IgD-negative memory B cell (primary cell): Measurements from ENCODE around the gene EFNA1. TPM values are rescaled to one million over a fixed set of nuclear protein-coding genes. Genes with fewer than 3 reads are reported as not detected.

Experiments used
- H3K27ac Mint-ChIP-seq, 3 donors: one replicate each; pipeline ENCODE4 v1.8.0; 2020 to 2022; ENCODE audit warnings: mild to moderate bottlenecking in 3 of 3, mixed read lengths in 3 of 3, moderate library complexity in 1 of 3
- H3K27me3 Mint-ChIP-seq: one replicate; pipeline ENCODE4 v1.8.0; 2021; ENCODE audit warnings: mixed read lengths
- H3K36me3 Mint-ChIP-seq: one replicate; pipeline ENCODE4 v1.8.0; 2020; ENCODE audit warnings: mild to moderate bottlenecking, mixed read lengths
- H3K4me1 Mint-ChIP-seq, 3 donors: one replicate each; pipeline ENCODE4 v1.8.0; 2020 to 2022; ENCODE audit warnings: mixed read lengths in 3 of 3, mild to moderate bottlenecking in 1 of 3
- H3K4me3 Mint-ChIP-seq, 4 donors: one replicate each; pipeline ENCODE4 v1.8.0; 2020 to 2022; ENCODE audit warnings: mild to moderate bottlenecking in 4 of 4, mixed read lengths in 4 of 4, moderate library complexity in 3 of 4
- H3K9me3 Mint-ChIP-seq, 3 donors: one replicate each; pipeline ENCODE4 v1.8.0; 2020 to 2021; ENCODE audit warnings: mixed read lengths in 3 of 3, mild to moderate bottlenecking in 1 of 3
- polyA plus RNA-seq: library from polyadenylated mRNA; unstranded; fragments of 300-500 nt; fragmentation: Illumina TruSeq; gene quantifications from one replicate; pipeline ENCODE4 v1.2.3, GENCODE V29; 2021

EFNA1 gene
- polyA plus RNA-seq, 1 donor from 2014 or later = not detected

DNA sequence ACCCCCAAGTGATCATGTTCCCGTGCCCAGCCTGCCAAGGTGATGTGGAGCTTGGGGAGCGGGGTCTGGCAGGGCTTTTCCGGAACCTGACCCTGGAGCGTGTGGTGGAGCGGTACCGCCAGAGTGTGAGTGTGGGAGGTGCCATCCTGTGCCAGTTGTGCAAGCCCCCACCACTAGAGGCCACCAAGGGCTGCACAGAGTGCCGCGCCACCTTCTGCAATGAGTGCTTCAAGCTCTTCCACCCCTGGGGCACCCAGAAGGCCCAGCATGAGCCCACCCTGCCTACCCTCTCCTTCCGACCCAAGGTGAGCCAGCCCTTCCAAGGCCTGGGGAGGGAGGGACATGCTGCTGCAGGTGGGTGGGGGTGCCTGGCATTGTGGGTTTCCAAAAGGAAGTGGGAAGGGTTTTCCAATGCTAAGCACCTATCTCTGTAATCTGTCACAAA, 48.3 kb downstream of the EFNA1 start:
- Mint-ChIP-seq H3K4me1 (peaks cover 20 to 26% (median 22%) of the 10 kb centered on the region in 3 donors), H3K4me3 (peak overlapping the region in 3 of 4 donors; percentile 43 to 77 (median 74))

DNA sequence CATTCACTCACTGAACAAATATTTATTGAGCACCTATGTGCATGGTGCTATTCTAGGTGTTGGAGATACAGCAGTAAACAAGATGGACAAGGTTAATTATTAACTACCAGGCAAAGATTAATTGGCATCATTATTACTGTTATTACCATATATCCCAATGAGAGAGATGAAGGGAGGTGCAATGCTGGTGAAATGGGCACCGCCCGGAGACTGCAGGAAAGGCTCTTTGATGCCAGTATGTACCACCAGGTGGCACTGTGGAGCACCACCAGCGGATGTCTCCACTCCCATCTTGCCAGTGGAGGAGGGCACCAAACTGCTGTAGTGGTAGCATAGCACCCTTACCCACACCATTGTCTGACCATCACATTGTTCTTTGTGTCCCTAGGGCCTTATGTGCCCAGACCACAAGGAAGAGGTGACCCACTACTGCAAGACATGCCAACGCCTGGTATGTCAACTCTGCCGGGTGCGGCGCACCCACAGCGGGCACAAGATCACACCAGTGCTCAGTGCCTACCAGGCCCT, 48.9 kb downstream of the EFNA1 start:
- peaks cover 3% of the 10 kb centered on the region for H3K27me3 Mint-ChIP-seq
- peak overlapping the region in 1 of 3 donors; percentile 80 for H3K27ac Mint-ChIP-seq
- H3K4me1 Mint-ChIP-seq = peaks cover 20 to 26% (median 21%) of the 10 kb centered on the region in 3 donors
- H3K9me3 Mint-ChIP-seq = no peaks in the 10 kb centered on the region
- no peaks in the 10 kb centered on the region for H3K36me3 Mint-ChIP-seq
- peak overlapping the region in 3 of 4 donors; percentile 13 to 87 (median 77) for H3K4me3 Mint-ChIP-seq

More for the DNA sequence above, 48.3 kb downstream of the EFNA1 start:
- Mint-ChIP-seq H3K36me3 (no peaks in the 10 kb centered on the region), H3K9me3 (no peaks in the 10 kb centered on the region), H3K27me3 (peaks cover 3% of the 10 kb centered on the region), H3K27ac (peak overlapping the region in 1 of 3 donors; percentile 80)

DNA sequence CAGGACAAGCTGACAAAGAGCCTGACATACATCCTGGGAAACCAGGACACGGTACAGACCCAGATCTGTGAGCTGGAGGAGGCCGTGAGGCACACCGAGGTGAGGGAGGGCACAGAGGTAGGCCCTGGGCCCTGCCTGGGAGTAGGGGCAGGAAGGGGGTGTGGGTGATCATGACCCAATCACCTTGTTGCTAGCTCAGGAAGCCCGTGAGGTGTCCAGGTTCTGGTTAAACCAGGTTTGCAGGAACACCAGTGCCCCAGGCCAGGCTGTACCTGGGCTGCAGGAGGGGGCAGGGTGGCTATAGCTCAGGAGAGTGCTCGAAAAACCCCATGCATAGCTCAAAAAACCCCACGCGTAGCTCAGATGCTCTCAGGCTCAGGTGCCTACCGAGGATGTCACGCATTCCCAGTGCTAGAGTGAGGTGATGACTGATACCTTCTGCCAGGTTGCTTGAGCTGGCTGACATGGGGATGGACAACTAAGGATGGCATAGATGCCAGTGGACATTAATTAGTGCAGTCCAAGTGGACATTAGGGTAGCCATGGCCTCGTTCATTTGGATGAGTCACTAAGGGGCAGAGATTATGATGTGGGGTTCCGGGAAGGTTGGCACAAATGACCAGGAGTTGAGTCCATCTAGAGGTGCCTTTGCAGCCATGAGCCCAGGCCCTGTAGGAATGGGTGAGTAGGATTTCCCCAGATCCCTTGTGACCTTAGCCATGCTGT, 49.7 kb downstream of the EFNA1 start:
- Mint-ChIP-seq H3K27ac (peak overlapping the region in 1 of 3 donors; percentile 80), H3K4me1 (peaks cover 13 to 20% (median 14%) of the 10 kb centered on the region in 3 donors), H3K36me3 (no peaks in the 10 kb centered on the region), H3K27me3 (peaks cover 3% of the 10 kb centered on the region), H3K9me3 (no peaks in the 10 kb centered on the region), H3K4me3 (no peak overlapping the region)

DNA sequence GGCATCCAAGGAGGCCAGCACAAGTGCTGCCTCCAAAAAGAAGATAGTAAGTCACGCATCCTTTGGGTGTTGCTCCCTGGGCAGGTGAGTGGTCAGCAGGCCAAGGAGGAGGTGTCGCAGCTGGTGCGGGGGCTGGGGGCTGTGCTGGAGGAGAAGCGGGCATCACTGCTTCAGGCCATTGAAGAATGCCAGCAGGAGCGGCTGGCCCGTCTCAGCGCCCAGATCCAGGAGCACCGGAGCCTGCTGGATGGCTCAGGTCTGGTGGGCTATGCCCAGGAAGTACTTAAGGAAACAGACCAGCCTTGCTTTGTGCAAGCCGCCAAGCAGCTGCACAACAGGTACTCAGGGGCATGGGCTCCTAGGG, 50.2 kb downstream of the EFNA1 start:
- Mint-ChIP-seq H3K4me3 (no peak overlapping the region), H3K4me1 (peaks cover 11 to 19% (median 11%) of the 10 kb centered on the region in 3 donors), H3K9me3 (no peaks in the 10 kb centered on the region), H3K27me3 (peaks cover 3% of the 10 kb centered on the region), H3K36me3 (no peaks in the 10 kb centered on the region), H3K27ac (no peak overlapping the region)

DNA sequence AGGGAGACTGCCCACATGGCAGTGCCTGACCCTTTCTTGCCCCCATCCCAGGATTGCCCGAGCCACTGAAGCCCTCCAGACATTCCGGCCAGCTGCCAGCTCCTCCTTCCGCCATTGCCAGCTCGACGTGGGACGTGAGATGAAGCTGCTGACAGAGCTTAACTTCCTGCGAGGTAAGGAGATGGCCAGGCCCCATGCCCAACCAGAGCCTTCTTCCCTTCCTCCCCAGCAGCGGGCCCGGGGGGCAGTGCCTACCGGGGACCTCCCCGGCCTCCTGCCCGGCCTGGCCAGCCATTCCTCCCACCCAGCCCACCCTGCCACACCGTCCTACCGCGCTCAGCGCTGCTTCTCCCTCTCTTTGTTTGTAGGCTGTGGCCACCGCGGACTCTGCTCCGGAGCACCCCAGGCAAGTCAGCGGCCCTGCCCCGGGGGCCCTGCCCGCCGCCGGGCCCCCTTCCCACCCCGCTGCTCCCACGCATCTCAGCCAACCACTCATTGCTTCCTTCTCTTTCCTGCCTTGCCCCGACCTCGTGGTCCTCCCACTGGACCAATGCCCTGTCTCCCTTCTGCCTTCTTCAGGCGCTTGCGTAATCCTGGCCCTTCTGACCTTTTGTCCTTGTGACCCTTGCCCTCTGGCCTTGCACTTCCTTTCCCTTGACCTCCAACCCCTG, 50.9 kb downstream of the EFNA1 start:
- H3K4me1 Mint-ChIP-seq = peaks cover 6 to 15% (median 7%) of the 10 kb centered on the region in 3 donors
- H3K36me3 Mint-ChIP-seq = no peaks in the 10 kb centered on the region
- no peaks in the 10 kb centered on the region for H3K27me3 Mint-ChIP-seq

DNA sequence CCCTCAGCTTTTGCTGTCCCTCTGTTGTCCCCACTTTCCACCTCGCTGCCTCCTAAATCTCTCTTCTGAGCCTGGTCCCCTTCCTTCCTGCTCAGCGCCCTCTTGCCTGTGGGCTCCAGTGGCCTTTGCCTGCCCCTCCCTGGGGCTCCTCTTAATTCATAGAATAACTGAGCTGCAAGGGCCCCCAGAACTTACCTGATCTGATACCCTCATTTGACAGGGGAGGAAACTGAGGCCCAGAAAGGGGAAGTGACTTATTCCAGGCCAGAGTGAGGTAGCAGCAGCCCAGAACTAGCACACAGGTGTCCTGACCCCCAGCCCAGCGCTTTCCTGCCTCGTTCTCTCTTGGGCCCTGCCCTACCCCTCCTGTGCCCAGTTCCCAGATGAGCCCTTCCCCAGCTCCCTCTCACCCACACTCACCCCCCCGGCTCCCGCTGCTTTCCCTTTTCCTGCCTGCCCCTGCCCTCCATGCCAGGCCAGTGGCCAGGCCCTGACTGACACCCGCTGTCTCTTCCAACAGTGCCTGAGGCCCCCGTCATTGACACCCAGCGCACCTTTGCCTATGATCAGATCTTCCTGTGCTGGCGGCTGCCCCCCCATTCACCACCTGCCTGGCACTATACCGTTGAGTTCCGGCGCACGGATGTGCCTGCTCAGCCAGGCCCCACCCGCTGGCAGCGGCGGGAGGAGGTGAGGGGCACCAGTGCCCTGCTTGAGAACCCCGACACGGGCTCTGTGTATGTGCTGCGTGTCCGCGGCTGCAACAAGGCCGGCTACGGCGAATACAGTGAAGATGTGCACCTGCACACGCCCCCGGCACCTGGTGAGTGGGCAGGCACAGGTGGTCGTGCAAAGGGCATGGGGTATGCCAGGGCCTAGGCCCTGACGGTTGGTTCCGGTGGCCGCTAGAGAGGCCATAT, 51.7 kb downstream of the EFNA1 start:
- Mint-ChIP-seq H3K9me3 (no peaks in the 10 kb centered on the region), H3K36me3 (no peaks in the 10 kb centered on the region), H3K27ac (no peak overlapping the region), H3K27me3 (no peaks in the 10 kb centered on the region), H3K4me3 (no peak overlapping the region), H3K4me1 (peaks cover 6 to 12% (median 8%) of the 10 kb centered on the region in 3 donors)

More for the DNA sequence above, 50.9 kb downstream of the EFNA1 start:
- Mint-ChIP-seq H3K27ac (no peak overlapping the region), H3K4me3 (no peak overlapping the region), H3K9me3 (no peaks in the 10 kb centered on the region)

DNA sequence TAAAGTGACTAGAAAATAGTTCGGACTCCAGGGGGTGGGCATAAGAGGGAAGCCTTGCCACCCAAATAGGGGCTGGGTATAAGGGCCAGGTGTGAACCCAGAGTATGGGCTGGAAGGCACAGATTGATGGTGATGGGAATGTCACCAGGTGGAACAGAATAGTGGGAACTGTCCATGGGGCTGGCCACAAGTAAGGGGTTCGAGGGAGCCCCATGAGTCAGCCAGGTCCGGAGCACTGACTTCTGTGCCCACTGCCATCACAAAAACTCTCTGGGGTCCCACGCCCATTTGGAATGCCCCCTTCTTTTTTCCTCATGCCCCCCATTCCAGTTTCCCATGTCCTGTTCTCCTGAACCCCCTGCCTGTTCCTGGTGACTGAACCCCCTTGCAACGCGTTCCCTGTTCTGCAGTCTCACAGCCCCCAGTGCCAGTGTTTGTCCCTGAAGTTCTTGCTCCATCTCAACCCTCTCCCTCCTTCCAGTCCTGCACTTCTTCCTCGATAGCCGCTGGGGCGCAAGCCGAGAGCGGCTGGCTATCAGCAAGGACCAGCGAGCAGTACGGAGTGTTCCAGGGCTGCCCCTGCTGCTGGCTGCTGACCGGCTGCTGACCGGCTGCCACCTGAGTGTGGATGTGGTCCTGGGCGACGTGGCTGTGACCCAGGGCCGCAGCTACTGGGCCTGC, 53.8 kb downstream of the EFNA1 start:
- no peaks in the 10 kb centered on the region for H3K9me3 Mint-ChIP-seq
- peaks cover 12 to 16% (median 14%) of the 10 kb centered on the region in 3 donors for H3K4me1 Mint-ChIP-seq
- no peak overlapping the region for H3K27ac Mint-ChIP-seq

DNA sequence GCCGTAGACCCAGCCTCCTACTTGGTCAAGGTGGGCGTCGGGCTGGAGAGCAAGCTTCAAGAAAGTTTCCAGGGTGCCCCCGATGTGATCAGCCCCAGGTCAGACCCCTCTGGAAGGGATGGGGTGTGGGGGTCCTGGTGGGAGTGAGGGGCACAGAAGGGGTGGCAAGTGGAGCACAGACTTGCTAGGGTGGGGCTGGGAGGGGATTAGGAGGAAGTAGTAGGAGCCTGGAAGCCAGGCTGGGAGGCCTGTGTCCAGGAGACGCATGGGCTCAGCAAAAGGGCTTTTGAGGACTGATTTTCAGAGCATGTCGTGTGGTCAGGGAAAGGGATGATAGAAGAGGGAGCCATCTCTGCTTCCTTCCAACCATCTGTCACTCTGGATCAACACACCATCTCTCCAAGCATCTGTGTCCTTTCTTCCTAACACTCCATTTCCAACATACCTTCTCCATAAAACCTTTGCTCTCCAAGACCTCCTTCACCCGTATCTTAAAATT, 54.4 kb downstream of the EFNA1 start:
- Mint-ChIP-seq H3K9me3 (no peaks in the 10 kb centered on the region), H3K36me3 (no peaks in the 10 kb centered on the region), H3K27ac (no peak overlapping the region)

More for the DNA sequence above, 53.8 kb downstream of the EFNA1 start:
- no peak overlapping the region for H3K4me3 Mint-ChIP-seq
- H3K36me3 Mint-ChIP-seq = no peaks in the 10 kb centered on the region
- H3K27me3 Mint-ChIP-seq = no peaks in the 10 kb centered on the region

DNA sequence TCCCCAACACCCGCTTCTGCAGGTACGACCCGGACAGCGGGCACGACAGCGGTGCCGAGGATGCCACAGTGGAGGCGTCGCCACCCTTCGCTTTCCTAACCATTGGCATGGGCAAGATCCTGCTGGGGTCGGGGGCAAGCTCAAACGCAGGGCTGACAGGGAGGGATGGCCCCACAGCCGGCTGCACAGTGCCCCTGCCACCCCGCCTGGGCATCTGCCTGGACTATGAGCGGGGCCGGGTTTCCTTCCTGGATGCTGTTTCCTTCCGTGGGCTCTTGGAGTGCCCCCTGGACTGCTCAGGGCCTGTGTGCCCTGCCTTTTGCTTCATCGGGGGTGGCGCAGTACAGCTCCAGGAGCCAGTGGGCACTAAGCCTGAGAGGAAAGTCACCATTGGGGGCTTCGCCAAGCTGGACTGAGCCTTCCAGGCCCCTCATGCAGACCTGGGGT, 56.1 kb downstream of the EFNA1 start:
- Mint-ChIP-seq H3K27ac (no peak overlapping the region), H3K36me3 (peaks cover 1% of the 10 kb centered on the region)

More for the DNA sequence above, 54.4 kb downstream of the EFNA1 start:
- H3K4me1 Mint-ChIP-seq = peaks cover 10 to 17% (median 12%) of the 10 kb centered on the region in 3 donors
- H3K4me3 Mint-ChIP-seq = no peak overlapping the region
- H3K27me3 Mint-ChIP-seq = no peaks in the 10 kb centered on the region

DNA sequence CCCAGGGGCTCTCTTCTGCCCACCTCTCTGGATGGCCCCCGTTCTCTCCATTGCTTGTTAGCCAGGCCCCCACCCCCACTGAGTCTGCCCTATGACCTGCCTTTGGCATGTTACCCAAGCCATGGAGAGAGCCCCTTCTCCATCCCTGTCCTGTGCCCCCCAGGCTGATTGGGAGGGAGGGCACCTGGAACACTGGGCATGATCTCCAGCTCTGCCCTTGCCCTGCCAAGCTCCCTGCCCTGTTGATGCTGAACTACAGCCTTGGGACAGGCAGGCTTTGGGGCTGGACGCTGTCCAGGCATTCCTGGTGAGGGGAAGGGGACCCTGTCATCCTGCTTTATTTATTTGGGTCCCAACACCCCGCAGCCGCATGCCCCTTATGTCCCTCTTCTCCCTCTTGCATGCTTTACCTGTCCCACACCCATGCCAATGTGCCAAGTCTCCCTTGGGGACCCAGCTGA, 56.7 kb downstream of the EFNA1 start:
- peaks cover 10 to 17% (median 17%) of the 10 kb centered on the region in 3 donors for H3K4me1 Mint-ChIP-seq
- peak overlapping the region; percentile 10 to 95 (median 80) for H3K27ac Mint-ChIP-seq
- H3K9me3 Mint-ChIP-seq = no peaks in the 10 kb centered on the region
- H3K36me3 Mint-ChIP-seq = peaks cover 1% of the 10 kb centered on the region
- no peaks in the 10 kb centered on the region for H3K27me3 Mint-ChIP-seq
- H3K4me3 Mint-ChIP-seq = no peak overlapping the region

More for the DNA sequence above, 56.1 kb downstream of the EFNA1 start:
- Mint-ChIP-seq H3K4me1 (peaks cover 10 to 17% (median 17%) of the 10 kb centered on the region in 3 donors), H3K9me3 (no peaks in the 10 kb centered on the region), H3K27me3 (no peaks in the 10 kb centered on the region), H3K4me3 (no peak overlapping the region)

Other genes starting within 250 kb of the EFNA1 start
- 78.3 TPM for gene PMVK, start 191.2 kb upstream of the EFNA1 start, polyA plus RNA-seq
- gene PBXIP1, start 171.8 kb upstream of the EFNA1 start, polyA plus RNA-seq = 123 TPM
- gene PYGO2, start 166.1 kb upstream of the EFNA1 start, polyA plus RNA-seq = 42.5 TPM
- 35.7 TPM for gene SHC1, start 157.1 kb upstream of the EFNA1 start, polyA plus RNA-seq
- 102 TPM for gene CKS1B, start 153.2 kb upstream of the EFNA1 start, polyA plus RNA-seq
- 57.6 TPM for gene FLAD1, start 144.5 kb upstream of the EFNA1 start, polyA plus RNA-seq
- gene LENEP, start 134.3 kb upstream of the EFNA1 start, polyA plus RNA-seq = not detected
- gene ZBTB7B, start 125.1 kb upstream of the EFNA1 start, polyA plus RNA-seq = 7.7 TPM
- gene DCST2, start 94.1 kb upstream of the EFNA1 start, polyA plus RNA-seq = not detected
- not detected for gene DCST1, start 94.1 kb upstream of the EFNA1 start, polyA plus RNA-seq
- gene ADAM15, start 76.6 kb upstream of the EFNA1 start, polyA plus RNA-seq = 8.0 TPM
- gene EFNA4, start 64.1 kb upstream of the EFNA1 start, polyA plus RNA-seq = 8.5 TPM
- 1.3 TPM for gene EFNA3, start 49.0 kb upstream of the EFNA1 start, polyA plus RNA-seq
- 72.9 TPM for gene SLC50A1, start 8.0 kb downstream of the EFNA1 start, polyA plus RNA-seq
- gene DPM3, start 12.7 kb downstream of the EFNA1 start, polyA plus RNA-seq = 83.9 TPM
- gene KRTCAP2, start 45.4 kb downstream of the EFNA1 start, polyA plus RNA-seq = 420 TPM
- gene TRIM46, start 46.0 kb downstream of the EFNA1 start, polyA plus RNA-seq = 0.14 TPM
- gene THBS3, start 80.0 kb downstream of the EFNA1 start, polyA plus RNA-seq = 1.4 TPM
- 41.7 TPM for gene MTX1, start 80.8 kb downstream of the EFNA1 start, polyA plus RNA-seq
- gene ENTREP3, start 127.6 kb downstream of the EFNA1 start, polyA plus RNA-seq = 1.7 TPM
- 144 TPM for gene SCAMP3, start 134.5 kb downstream of the EFNA1 start, polyA plus RNA-seq
- 19.7 TPM for gene CLK2, start 145.6 kb downstream of the EFNA1 start, polyA plus RNA-seq
- 2.3 TPM for gene HCN3, start 149.6 kb downstream of the EFNA1 start, polyA plus RNA-seq
- not detected for gene PKLR, start 173.6 kb downstream of the EFNA1 start, polyA plus RNA-seq
- gene FDPS, start 181.0 kb downstream of the EFNA1 start, polyA plus RNA-seq = 120 TPM
- 8.9 TPM for gene RUSC1, start 193.0 kb downstream of the EFNA1 start, polyA plus RNA-seq